GM12891 (cell line): Measurements from ENCODE around the gene CARD19.

ENCODE experiments used
- PAX5 ChIP-seq: IDR thresholded peaks from 2 replicates; pipeline ENCODE4 v1.6.1; 2011; ENCODE audit warnings: low read length, moderate library complexity, mild to moderate bottlenecking; ENCODE audit not compliant: insufficient read depth, severe bottlenecking
- POLR2A ChIP-seq: IDR thresholded peaks from 2 replicates; pipeline ENCODE4 v1.6.1; 2011; ENCODE audit warnings: low read depth, low read length, control low read depth
- POLR2AphosphoS5 ChIP-seq: IDR thresholded peaks from 2 replicates; pipeline ENCODE4 v1.6.1; 2011; ENCODE audit warnings: low read depth, low read length, control low read depth
- POU2F2 ChIP-seq: IDR thresholded peaks from 2 replicates; pipeline ENCODE4 v1.6.1; 2011; ENCODE audit warnings: low read depth, mild to moderate bottlenecking, control low read depth, low read length, moderate library complexity
- TAF1 ChIP-seq: IDR thresholded peaks from 2 replicates; pipeline ENCODE4 v1.6.1; 2011; ENCODE audit warnings: low read depth, low read length, control low read depth

- TF ChIP-seq POLR2A (no peak), POLR2AphosphoS5 (no peak), TAF1 (no peak), PAX5 (no peak), POU2F2 (no peak)
Observed at GRCh38 chr9:93131599-93132286, 35.7 kb downstream of the CARD19 start.
